ENCODE results near the gene AREG.

- TF ChIP-seq EZH2 (IDR thresholded peaks at IDR 0.05; ENCODE audit: borderline replicate concordance, low read length) (no peak), CTCF (conservative IDR thresholded peaks at IDR 0.05 in 1 of 2, IDR thresholded peaks at IDR 0.05 in 1 of 2; ENCODE audit: extremely low read depth in 1 of 2, insufficient read depth in 1 of 2, low read depth in 1 of 2, low read length in 2 of 2) (no peak)
Measured at GRCh38 chr4:74433043-74433442, 11.9 kb upstream of the AREG start.

Measured in mammary epithelial cell (primary cell).